ENCODE data around the gene PXK.
"Not testable (repeated sequence)": the region's sequence is repeated elsewhere in the genome, so short reads cannot be mapped to it uniquely, and the experiment has no call there.

The PXK gene

GRCh38 chr3:58419780-58420507 lies 87.3 kb downstream of the PXK start:
- DNase-seq (ENCODE audit: low read depth in 2 of 2), result no peak

- no peak for DNase-seq (ENCODE audit: low read depth in 2 of 2)
Measured at GRCh38 chr3:58421004-58421403, 88.3 kb downstream of the PXK start.

- no peak for DNase-seq (ENCODE audit: low read depth in 2 of 2)
Measured at GRCh38 chr3:58422756-58423325, 90.1 kb downstream of the PXK start.

GRCh38 chr3:58424613-58425012 lies 91.9 kb downstream of the PXK start:
- DNase-seq (ENCODE audit: low read depth in 2 of 2), result no peak

- no peak for DNase-seq (ENCODE audit: low read depth in 2 of 2)
Measured at GRCh38 chr3:58425782-58426181, 93.1 kb downstream of the PXK start.

- DNase-seq (ENCODE audit: low read depth in 2 of 2), result no peak
Measured at GRCh38 chr3:58427661-58428361, 95.1 kb downstream of the PXK start.

- DNase-seq (ENCODE audit: low read depth in 2 of 2), result no peak
Measured at GRCh38 chr3:58429657-58430056, 97.0 kb downstream of the PXK start.

GRCh38 chr3:58432905-58433304 lies 100.2 kb downstream of the PXK start:
- DNase-seq (ENCODE audit: low read depth in 2 of 2), result no peak

GRCh38 chr3:58433400-58434167 lies 100.9 kb downstream of the PXK start, which contains the start of gene PDHB:
TSS of gene PDHB (minus strand) at chr3:58433832. CDS start at chr3:58433809, 23 bp downstream.
- peak; percentile 86 to 90 for DNase-seq (ENCODE audit: low read depth in 2 of 2)

GRCh38 chr3:58434168-58434504 lies 101.4 kb downstream of the PXK start:
- no peak for DNase-seq (ENCODE audit: low read depth in 2 of 2)

GRCh38 chr3:58434511-58434910 lies 101.8 kb downstream of the PXK start:
- DNase-seq (ENCODE audit: low read depth in 2 of 2), result no peak

- DNase-seq (ENCODE audit: low read depth in 2 of 2), result no peak
Measured at GRCh38 chr3:58434990-58435389, 102.3 kb downstream of the PXK start.

- not testable (repeated sequence) for DNase-seq (ENCODE audit: low read depth in 2 of 2)
Measured at GRCh38 chr3:58437276-58437675, 104.6 kb downstream of the PXK start.

- DNase-seq (ENCODE audit: low read depth in 2 of 2), result not testable (repeated sequence)
Measured at GRCh38 chr3:58440996-58441355, 108.3 kb downstream of the PXK start.

GRCh38 chr3:58441514-58442450 lies 109.1 kb downstream of the PXK start:
- no peak for DNase-seq (ENCODE audit: low read depth in 2 of 2)

- no peak for DNase-seq (ENCODE audit: low read depth in 2 of 2)
Measured at GRCh38 chr3:58452176-58452575, 119.5 kb downstream of the PXK start.

- no peak for DNase-seq (ENCODE audit: low read depth in 2 of 2)
Measured at GRCh38 chr3:58459160-58459559, 126.5 kb downstream of the PXK start.

GRCh38 chr3:58462829-58463180 lies 130.1 kb downstream of the PXK start:
- no peak for DNase-seq (ENCODE audit: low read depth in 2 of 2)

- peak; percentile 79 for DNase-seq (ENCODE audit: low read depth in 2 of 2)
Measured at GRCh38 chr3:58463181-58463941, 130.7 kb downstream of the PXK start.

- DNase-seq (ENCODE audit: low read depth in 2 of 2), result no peak
Measured at GRCh38 chr3:58463942-58464271, 131.2 kb downstream of the PXK start.

- DNase-seq (ENCODE audit: low read depth in 2 of 2), result no peak
Measured at GRCh38 chr3:58464866-58465265, 132.2 kb downstream of the PXK start.

All from stimulated activated CD8-positive, alpha-beta memory T cell treated with anti-CD3 and anti-CD28 coated beads, Interleukin-15, amount 100 ng/mL, for 48 hours (primary cell).